AG04449 (cell line): ENCODE data around the gene SURF4.

Experiments used
- CTCF ChIA-PET: fragments of 350-600 bp; formaldehyde crosslinking; extraction: SDS; loops from one replicate; lab custom pipeline; 2021; ENCODE audit warnings: antibody characterized with exemption; lab: Yijun Ruan, JAX
- POLR2A ChIA-PET: fragments of 400-600, 350-600 bp; formaldehyde crosslinking; extraction: SDS; loops from one replicate; lab custom pipeline; 2020; ENCODE audit warnings: antibody characterized with exemption, inconsistent platforms; lab: Yijun Ruan, JAX
- DNase-seq: peaks from one replicate; pipeline ENCODE4 v3.0.0-alpha.2; 2010; ENCODE audit warnings: low read depth, low spot score
- H3K4me3 ChIP-seq: 2 replicates; pipeline ENCODE4 v1.5.1; 2011; ENCODE audit warnings: low read depth, mild to moderate bottlenecking, control low read depth, low read length
- CTCF ChIP-seq: IDR thresholded peaks from one replicate; pipeline ENCODE4 v1.5.1; 2011; ENCODE audit warnings: mild to moderate bottlenecking, moderate library complexity, low read length, control low read depth, inconsistent platforms; ENCODE audit not compliant: insufficient read depth; ENCODE audit errors: missing control alignments

SURF4 gene

GRCh38 chr9:133372144-133372543, 3.7 kb downstream of the SURF4 start:
- no peak for DNase-seq
- POLR2A ChIA-PET, result interaction anchor here (1.4 to 4.0 kb wide), 3 partner anchors 12 to 24 kb away, joined by 5 to 18 read pairs (median 7); partner anchors contain the start of genes MED22, RPL7A, SURF1 and SURF2
- no peak overlapping the region for H3K4me3 ChIP-seq
- TF ChIP-seq CTCF, result no peak
- CTCF ChIA-PET, result interaction anchor here (1.1 to 3.2 kb wide), 4 partner anchors 9 to 22 kb away, joined by 3 to 14 read pairs (median 4); no protein-coding TSS in a partner anchor

- H3K4me3 ChIP-seq, result no peak overlapping the region
- CTCF ChIA-PET, result interaction anchor here (1.2 to 3.2 kb wide), 3 partner anchors 8 to 16 kb away, joined by 3 to 14 read pairs (median 4); no protein-coding TSS in a partner anchor
- TF ChIP-seq CTCF, result no peak
- DNase-seq, result no peak
- POLR2A ChIA-PET, result interaction anchor here (1.4 to 4.0 kb wide), 3 partner anchors 11 to 23 kb away, joined by 5 to 18 read pairs (median 7); partner anchors contain the start of genes MED22, RPL7A, SURF1 and SURF2
Measured at GRCh38 chr9:133371261-133371711, 4.6 kb downstream of the SURF4 start.

- no peak for DNase-seq
- ChIA-PET POLR2A (interaction anchor here (1.4 to 4.0 kb wide), 2 partner anchors 10 to 15 kb away, joined by 5 to 18 read pairs; partner anchors contain the start of genes SURF1 and SURF2), CTCF (interaction anchor here (1.2 to 3.2 kb wide), 3 partner anchors 8 to 15 kb away, joined by 3 to 14 read pairs (median 4); no protein-coding TSS in a partner anchor)
- no peak overlapping the region for H3K4me3 ChIP-seq
- no peak for TF ChIP-seq CTCF
Measured at GRCh38 chr9:133370685-133371084, 5.2 kb downstream of the SURF4 start.

- no peak for TF ChIP-seq CTCF
- no peak for DNase-seq
- POLR2A ChIA-PET, result interaction anchor here (0.8 to 1.1 kb wide), 2 partner anchors 20 to 22 kb away, joined by 3 to 4 read pairs; partner anchors contain the start of genes MED22 and RPL7A
- CTCF ChIA-PET, result no interaction called here
- H3K4me3 ChIP-seq, result no peak overlapping the region
Measured at GRCh38 chr9:133369933-133370332, 5.9 kb downstream of the SURF4 start.

GRCh38 chr9:133369422-133369821, 6.4 kb downstream of the SURF4 start:
- POLR2A ChIA-PET, result interaction anchor here (0.8 to 1.1 kb wide), 2 partner anchors 19 to 22 kb away, joined by 3 to 4 read pairs; partner anchors contain the start of genes MED22 and RPL7A
- no peak overlapping the region for H3K4me3 ChIP-seq
- CTCF ChIA-PET, result no interaction called here

More at GRCh38 chr9:133369422-133369821, 6.4 kb downstream of the SURF4 start:
- TF ChIP-seq CTCF, result no peak
- DNase-seq, result no peak
